ENCODE measurements around the gene ATP8A2. TPM values are rescaled to one million over a fixed set of nuclear protein-coding genes. Genes with fewer than 3 reads are reported as not detected.

The ATP8A2 gene
- total RNA-seq, 1 experiment from 2014 or later = not detected

DNA sequence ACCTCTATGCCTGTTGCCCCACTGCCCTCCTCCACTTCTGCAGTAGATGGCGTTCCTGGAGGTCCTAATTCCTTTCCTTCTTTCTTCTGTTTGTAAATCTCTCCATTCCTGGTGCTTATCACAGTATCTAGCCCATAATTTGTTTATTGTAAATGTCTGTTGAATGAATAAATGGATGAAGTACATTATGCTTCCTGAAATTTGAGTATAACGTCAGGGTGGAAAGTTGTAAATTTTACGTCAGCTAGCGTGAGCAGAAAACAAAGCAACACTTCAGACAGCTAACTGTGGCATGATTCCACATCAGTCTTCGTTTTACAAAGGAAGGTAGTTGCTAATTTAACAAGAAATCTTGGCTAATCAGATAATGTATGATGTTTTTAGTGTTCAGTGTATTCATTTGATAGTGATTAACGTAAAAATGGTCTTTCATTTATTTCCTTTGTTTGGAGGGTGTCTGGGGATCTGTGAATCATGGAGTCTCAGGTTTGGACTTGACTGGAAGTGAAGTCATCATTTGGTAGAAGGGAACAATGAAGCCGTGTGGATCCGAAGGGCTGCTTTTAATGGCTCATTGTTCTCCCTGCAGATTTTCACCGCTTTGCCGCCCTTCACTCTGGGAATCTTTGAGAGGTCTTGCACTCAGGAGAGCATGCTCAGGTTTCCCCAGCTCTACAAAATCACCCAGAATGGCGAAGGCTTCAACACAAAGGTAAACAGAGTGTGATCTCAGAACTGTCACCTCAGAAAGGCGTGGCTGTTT lies 465.0 kb downstream of the ATP8A2 start:
- no peak for DNase-seq (ENCODE audit: low read depth)
- in situ Hi-C loops (cut with HindIII; ENCODE audit: low pct_unique_long_range_greater_than_20kb, low sequenced_read_pairs) = no loop called here

DNA sequence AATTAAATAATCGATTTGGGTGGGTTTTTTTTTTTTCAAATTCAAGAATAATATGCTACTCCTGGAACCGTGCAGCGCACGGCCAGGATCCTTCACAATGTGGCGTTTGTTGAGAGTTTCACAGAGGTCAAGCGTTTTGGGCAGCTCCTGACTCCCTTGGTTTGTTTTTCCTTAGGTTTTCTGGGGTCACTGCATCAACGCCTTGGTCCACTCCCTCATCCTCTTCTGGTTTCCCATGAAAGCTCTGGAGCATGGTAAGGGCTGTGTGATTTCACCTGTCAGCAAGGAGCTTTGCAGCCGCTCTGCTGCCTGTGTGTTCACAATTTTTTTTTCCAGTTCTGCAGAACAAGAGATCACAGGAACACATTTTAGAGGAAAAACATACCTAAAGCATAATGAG lies 467.6 kb downstream of the ATP8A2 start:
- no peak for DNase-seq (ENCODE audit: low read depth)
- in situ Hi-C loops (cut with HindIII; ENCODE audit: low pct_unique_long_range_greater_than_20kb, low sequenced_read_pairs) = no loop called here

DNA sequence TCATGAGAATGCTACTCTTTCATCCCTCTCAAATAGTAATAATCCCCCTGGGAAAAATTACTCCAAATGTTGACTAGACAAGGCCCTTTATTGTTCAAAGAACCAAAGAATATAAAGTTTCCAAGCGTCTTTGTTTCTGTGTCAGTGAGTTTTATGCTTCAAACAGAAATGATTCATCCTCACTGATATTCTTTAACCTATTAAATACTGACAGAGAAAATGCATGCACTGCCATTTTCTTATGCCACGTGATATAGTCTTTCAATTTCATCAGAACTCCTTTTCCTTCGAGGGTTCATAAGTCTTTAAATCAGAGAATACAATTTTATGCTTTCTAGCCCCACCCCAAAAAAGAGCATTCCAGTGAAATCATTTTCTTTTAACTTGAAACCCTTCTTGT lies 468.5 kb downstream of the ATP8A2 start:
- DNase-seq (ENCODE audit: low read depth) = no peak
- in situ Hi-C loops (cut with HindIII; ENCODE audit: low pct_unique_long_range_greater_than_20kb, low sequenced_read_pairs) = no loop called here

DNA sequence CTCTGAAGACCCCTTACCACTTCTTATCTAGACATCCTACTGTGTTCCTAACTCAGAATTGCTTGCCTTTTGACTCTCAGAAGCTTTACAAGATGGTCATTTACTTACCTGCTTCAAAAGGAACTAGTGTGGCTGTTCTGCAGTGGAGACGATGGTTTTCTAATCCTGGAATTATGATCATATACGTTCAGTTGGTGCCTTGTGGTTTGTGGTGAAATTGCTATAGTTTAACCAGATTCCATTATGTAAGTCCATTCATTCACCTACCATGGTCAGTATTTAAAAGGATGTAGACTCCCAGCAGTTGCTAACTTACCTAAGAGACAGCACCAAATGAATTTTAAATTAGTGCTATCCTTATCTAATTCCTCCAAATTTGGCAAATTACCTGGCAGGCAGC lies 469.2 kb downstream of the ATP8A2 start:
- no peak for DNase-seq (ENCODE audit: low read depth)
- in situ Hi-C loops (cut with HindIII; ENCODE audit: low pct_unique_long_range_greater_than_20kb, low sequenced_read_pairs) = no loop called here

DNA sequence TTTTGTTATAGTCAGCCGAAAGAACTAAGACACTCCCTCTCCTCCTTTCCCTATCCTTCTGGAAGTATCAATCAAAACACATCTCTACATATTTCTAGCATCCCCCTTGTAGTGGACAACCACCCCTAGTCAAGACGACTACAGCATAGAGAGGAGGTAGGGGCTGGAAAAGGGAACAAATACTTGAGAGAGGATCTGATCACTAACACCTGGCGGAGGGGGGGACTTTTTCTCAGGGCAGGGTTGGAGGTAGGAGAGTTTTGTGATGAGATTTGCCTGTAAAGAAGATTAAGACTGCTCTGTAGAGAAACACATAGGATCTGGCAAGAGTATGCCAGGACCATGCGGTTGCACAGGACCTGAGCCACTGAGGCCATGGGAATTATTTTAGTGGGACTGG lies 471.9 kb downstream of the ATP8A2 start:
- DNase-seq (ENCODE audit: low read depth) = no peak
- in situ Hi-C loops (cut with HindIII; ENCODE audit: low pct_unique_long_range_greater_than_20kb, low sequenced_read_pairs) = no loop called here

DNA sequence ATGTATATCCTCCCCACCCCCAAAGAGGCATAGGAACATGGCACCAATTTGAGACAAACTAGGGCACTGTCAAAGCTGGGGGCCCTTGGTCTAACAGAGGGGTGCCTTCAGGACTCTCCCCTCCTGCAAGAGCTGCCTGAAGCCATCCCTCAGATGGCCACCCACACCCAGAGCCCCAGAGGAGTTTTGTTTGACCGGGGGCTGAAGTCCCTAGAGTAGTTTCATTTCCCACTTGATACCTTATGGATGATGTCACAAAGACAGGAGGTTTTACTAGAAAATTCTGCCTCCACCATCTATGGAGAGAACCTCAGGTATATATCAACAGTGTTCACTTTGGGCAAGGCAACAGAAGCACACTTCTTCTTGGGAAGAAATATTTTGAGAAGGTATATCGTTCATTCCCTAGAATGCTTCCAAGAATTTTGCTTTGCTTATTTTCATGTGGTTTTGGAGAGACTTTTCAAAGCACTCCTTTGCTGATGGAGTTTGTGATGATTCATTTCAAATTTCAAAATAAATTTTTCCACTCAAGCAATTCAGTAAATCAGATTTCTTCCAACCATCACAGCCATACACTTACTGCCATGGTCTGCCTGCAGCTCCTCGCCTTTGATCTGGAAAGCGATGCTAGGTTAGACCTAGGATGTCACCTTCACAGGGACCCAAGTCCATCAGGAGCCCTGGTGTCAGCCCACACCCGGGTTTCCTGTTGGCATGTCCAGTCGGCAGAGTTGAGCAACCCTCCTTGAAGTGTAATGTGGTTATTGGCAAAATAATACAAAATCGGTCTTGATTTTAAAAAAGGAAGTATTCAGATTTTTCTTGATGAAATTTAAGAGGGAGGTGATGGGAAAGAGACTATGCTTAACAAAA lies 473.0 kb downstream of the ATP8A2 start:
- in situ Hi-C loops (cut with HindIII; ENCODE audit: low pct_unique_long_range_greater_than_20kb, low sequenced_read_pairs) = no loop called here
- no peak for DNase-seq (ENCODE audit: low read depth)

DNA sequence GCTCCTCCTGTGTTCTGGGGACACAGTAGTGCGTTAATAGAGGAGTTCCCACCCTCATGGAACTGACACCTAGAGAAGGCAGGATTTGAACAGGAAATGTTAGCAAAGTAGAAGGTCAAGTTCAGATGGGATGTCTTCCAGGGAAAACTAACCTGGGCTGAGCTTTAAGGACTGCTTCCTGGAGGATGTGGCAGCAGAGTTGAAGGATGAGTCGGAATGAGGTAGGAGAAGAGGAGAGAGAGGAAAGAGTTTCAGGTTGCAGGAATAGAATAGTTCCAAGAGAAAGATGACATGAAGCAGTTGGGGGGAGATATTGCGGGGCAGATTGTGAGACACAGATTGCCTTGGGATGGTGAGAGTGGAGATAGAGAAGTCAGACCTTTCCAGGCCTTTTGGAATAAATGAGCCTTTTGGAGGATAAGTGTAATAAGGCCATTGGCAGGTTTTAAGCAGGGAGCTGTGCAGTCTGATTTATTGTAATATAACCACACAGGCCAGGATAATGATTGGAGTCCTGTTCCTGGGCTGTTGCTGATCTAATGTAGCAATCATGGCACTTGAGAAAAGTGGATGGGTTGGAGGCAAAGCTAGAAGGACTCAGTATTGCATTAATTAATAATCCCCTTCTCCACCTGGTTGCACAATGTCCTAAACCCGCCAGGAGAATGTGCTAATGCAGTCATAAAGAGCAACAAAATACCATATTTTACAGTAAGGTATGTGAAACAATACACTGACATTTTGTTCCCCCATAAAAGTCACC lies 474.6 kb downstream of the ATP8A2 start:
- in situ Hi-C loops (cut with HindIII; ENCODE audit: low pct_unique_long_range_greater_than_20kb, low sequenced_read_pairs) = no loop called here
- DNase-seq (ENCODE audit: low read depth) = no peak

DNA sequence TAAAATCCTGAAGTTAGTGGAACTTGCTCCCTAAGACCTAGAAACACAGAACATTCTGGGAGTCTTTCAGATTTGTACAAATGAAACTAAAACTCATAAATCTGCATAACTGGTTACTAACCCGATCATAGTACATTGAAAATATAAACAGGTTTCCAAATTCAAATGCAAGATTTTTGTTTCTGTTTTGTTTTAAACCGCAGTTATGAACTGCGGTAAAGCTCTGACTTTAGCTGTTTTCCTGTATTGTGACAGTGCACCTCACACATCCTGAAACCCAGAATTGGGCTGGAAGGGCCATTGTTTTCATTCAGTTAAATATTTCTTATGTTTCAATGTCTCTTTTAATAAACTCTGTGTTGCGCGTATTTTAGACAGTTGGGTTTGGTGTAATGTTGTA lies 475.4 kb downstream of the ATP8A2 start:
- in situ Hi-C loops (cut with HindIII; ENCODE audit: low pct_unique_long_range_greater_than_20kb, low sequenced_read_pairs) = no loop called here
- no peak for DNase-seq (ENCODE audit: low read depth)

DNA sequence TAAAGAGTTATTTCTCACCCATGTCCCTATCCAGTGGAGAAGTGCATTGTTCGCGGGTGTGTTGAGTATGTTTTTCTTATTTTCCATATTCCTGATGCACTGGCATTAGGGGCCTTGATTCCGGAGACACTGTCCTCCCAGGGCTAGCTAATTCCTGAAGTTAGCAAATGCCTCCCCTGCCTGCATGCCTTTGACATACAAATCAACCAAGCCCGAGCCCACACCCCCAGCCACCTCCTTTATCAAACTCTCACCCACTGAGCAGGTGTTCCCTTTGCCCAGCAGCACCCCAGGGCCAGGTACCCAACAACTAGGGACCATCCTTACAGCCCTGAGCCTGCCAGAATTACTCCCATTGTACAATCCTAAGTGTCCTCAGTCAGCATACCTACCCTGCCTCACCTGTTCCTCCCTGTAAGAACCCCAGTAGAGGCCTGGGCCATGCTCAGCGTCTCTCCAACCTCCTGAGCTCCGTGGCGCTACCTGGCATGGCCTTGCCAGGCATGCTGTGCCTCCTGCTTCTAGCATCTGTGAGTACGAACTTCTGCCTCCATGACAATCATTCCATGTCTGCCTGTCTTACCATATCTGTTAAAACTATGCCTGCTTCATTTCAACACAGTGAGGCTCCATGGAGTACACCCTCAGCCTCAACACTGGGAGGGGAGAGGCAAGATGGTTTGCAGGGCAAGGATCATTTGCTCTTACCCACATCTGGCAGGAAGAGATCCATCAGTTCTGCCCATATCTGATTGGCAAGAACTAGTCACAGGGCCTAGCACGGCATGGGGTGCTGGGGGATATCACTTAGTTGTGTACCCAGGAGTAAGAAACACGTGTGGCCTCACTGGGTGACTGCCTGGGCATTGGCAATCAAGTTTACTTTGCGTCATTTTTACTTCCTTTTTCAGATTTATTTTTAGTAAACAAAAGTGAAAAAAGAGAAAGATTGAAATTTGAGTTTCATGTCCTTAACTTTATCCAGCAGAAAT lies 476.2 kb downstream of the ATP8A2 start:
- in situ Hi-C loops (cut with HindIII; ENCODE audit: low pct_unique_long_range_greater_than_20kb, low sequenced_read_pairs) = no loop called here
- DNase-seq (ENCODE audit: low read depth) = no peak

DNA sequence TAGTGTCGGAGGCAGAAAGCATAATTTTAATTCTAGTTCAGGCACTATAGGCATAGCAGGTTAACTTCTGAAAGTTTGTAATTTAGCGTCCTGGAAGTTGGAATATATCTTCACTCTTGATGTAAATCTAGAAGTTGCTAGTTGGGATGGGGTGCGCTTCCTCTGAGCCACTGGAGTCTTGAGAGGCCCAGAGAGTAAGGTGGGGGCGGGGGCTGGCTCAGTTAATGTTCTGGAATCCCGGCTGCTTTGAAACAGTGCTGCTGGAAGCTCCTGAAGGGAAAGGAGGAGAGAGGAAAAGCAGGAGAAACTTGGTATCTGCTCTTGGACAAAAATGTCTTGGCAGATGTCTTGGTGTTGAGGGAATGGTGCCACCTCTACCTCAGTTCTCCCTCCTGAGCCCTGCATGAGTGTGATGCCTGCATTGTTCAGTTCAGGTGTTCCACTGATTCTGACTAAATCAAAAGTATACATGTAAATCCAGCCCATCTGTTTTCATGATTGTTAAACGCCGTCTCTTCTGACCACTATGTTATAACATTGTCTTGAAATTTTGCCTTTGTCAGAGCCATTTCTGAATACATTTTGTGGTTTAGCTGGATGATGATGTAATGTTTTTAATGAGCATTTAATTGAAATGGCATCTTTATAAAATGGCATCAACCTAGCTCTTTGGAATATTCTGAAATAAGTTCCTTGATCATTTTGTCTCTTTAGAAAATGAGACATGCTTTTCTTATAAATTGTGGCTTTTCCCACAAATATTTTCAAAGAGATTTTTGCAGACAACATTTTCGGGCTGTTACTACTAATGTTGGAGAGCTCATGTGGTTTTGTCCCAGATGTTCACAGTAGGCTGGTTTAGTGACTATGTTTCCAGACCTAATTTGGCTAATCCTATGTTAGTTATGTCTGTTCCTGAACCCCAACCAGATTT lies 477.3 kb downstream of the ATP8A2 start:
- in situ Hi-C loops (cut with HindIII; ENCODE audit: low pct_unique_long_range_greater_than_20kb, low sequenced_read_pairs) = no loop called here
- DNase-seq (ENCODE audit: low read depth) = no peak

DNA sequence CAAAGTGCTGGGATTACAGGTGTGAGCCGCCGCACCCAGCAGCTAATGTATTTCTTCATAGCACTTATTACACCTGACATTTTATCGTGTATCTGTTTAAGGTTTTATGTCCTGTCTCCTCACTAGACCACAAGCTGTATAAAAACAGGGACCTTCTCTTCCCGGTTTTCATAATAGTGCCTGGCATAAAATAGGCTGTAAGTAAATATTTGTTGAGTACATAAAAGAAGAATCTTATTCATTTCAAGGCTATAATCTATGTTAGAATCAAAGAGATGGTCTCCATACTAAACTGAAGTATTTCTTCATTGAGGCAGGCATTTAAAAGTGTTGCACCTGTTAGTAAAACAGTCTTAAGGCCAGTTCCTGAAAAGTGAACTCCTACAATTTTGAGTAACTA lies 486.1 kb downstream of the ATP8A2 start:
- in situ Hi-C loops (cut with HindIII; ENCODE audit: low pct_unique_long_range_greater_than_20kb, low sequenced_read_pairs) = no loop called here
- DNase-seq (ENCODE audit: low read depth) = no peak

DNA sequence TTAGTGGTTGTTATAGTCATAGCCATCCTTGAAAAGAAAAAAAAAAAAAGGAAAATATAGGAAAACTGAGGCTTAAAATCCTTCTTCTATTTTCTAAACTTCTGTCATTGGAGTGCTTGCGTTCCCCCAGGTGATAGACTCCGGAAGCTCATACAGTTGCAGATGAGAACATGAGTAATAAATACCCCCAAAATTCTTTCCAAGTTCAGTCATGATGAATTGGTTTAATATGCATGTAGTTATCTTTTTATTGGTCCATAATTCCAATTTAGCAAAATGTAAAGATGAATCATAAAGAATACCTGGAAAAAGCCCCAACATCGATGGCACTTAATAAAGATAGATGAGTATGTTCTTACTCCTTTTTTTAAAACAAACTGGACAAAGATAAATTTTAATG lies 487.8 kb downstream of the ATP8A2 start:
- in situ Hi-C loops (cut with HindIII; ENCODE audit: low pct_unique_long_range_greater_than_20kb, low sequenced_read_pairs) = no loop called here

DNA sequence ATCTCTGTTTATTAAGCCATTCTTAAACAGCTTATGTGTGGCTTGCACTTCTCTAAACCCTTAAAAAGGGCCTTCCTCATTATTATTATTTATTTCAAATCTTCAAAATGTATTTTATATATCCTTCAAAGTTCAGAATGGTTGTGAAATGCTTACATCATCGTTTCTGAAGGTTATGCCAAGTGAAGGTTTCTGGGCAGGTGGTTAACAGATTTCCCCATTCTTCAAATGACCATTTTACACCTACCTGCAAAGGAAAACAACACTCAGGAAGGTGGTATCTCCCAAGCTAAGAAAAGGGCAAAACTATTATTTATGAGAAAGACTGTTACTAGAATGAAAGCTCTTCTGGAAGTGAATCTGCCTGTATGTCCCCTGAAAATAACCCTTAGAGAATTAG lies 488.5 kb downstream of the ATP8A2 start:
- in situ Hi-C loops (cut with HindIII; ENCODE audit: low pct_unique_long_range_greater_than_20kb, low sequenced_read_pairs) = no loop called here

More for the DNA sequence above, 487.8 kb downstream of the ATP8A2 start:
- no peak for DNase-seq (ENCODE audit: low read depth)

DNA sequence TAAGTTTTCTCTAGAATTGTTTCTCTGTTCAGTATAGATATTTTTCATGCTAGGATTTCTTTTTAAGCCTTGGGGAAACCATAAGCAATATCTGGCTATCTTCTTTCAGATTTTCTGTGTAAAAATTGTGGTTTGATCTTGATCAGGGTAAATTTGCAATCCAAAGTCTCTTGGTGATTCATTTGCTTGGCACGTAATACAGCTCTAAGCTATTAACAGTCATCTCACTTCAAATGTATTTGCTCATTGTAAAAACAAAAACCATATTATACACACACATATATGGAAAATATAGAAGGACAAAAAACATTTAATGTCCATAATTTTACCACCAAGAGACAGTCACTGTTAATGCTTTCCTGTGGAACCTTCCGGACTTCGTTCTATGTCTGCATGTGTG lies 489.1 kb downstream of the ATP8A2 start:
- DNase-seq (ENCODE audit: low read depth) = peak; percentile 30
- in situ Hi-C loops (cut with HindIII; ENCODE audit: low pct_unique_long_range_greater_than_20kb, low sequenced_read_pairs) = no loop called here

More for the DNA sequence above, 488.5 kb downstream of the ATP8A2 start:
- no peak for DNase-seq (ENCODE audit: low read depth)

DNA sequence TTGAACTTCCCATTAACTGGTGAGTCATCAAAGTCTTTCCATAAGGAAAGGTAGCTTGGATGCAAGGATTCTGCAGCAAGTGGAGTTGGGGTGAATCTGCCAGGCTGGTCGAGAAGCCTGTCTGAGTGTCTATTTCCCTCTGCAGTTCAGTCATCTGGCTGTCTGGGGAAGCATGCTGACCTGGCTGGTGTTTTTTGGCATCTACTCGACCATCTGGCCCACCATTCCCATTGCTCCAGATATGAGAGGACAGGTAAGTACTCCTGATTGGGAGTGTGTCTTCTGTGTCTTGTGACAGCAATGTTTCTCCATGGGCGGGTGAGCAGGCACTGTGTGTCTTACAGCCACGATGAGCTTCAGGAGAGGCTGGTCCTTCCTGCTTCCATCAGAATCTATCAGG lies 490.4 kb downstream of the ATP8A2 start:
- in situ Hi-C loops (cut with HindIII; ENCODE audit: low pct_unique_long_range_greater_than_20kb, low sequenced_read_pairs) = no loop called here
- no peak for DNase-seq (ENCODE audit: low read depth)

DNA sequence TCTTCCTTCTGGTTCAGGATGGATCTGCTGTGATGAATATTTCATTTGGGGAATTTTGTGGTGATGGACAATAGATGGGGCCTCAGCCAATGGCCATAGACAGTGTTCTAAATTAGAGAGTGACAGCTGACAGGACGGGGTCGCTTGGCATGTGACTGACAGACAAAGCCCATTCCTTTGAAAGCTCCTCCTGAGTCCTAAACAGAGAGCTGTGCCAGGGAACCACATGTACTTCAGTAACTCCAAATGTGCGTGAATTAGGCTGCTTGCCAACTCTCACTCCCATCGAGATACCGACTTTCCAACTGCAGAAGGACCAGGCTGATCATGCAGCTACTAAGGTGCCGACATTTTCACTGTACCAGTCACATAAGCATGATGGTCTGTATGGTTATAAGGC lies 492.3 kb downstream of the ATP8A2 start:
- DNase-seq (ENCODE audit: low read depth) = no peak
- in situ Hi-C loops (cut with HindIII; ENCODE audit: low pct_unique_long_range_greater_than_20kb, low sequenced_read_pairs) = no loop called here

DNA sequence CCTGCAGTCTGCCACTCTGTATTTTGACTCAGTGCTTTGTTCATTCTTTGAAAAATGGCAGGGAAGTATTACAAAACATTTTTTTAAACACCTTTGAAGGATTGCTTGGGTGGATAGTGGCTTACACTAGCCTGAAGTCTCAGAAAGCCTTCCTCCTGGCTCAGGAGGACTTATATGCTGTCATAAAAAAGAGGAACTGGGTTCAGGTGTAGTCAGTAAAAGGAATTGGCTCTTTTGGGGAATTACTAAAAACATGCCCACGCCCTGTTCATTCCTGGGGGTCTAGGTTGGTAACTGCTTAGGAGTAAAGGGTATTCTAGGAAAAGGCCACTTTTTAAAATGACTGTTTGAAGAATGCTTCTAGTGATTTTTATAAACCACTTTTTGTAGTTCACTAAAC lies 493.2 kb downstream of the ATP8A2 start:
- DNase-seq (ENCODE audit: low read depth) = no peak
- in situ Hi-C loops (cut with HindIII; ENCODE audit: low pct_unique_long_range_greater_than_20kb, low sequenced_read_pairs) = no loop called here
